Measurements from ENCODE around the gene JAKMIP2.

JAKMIP2 gene

DNA sequence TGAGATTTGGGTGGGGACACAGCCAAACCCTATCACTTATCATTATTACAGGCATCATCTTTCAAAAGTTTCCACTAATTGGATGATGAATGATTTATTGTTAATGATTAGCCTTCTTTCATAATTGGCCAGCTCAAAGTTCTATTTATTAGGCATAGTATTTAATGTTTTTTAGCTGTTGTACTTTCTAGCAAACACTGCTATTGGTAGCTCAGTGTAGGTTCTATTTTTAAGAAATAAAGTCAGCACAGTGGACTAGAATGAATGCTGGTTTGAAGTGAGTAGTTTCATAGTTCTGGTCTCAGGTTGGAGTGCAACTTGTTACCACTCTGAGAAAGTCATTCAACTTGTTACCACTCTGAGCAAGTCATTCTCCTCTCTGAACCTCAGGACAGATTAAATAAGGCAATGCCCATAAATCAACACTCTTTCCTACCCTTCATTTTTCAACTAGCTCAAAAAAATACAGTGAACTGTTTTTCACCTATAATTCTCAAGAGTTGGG lies 46.9 kb downstream of the JAKMIP2 start:
- Histone ChIP-seq H3K4me2 (ENCODE audit: low read length) (no peak overlapping the region), H3K36me3 (ENCODE audit: control insufficient read depth, insufficient read depth, low read length) (no peaks in the 10 kb centered on the region), H3K27ac (no peak overlapping the region), H3K4me3 (ENCODE audit: low read depth, low read length) (no peak overlapping the region), H3K9me3 (ENCODE audit: control insufficient read depth, low read length) (no peaks in the 10 kb centered on the region), H2AFZ (no peak overlapping the region), H3K79me2 (no peaks in the 10 kb centered on the region), H3K27me3 (ENCODE audit: control insufficient read depth, insufficient read depth, low read length) (no peaks in the 10 kb centered on the region), H3K9ac (no peak overlapping the region), H3K4me1 (no peaks in the 10 kb centered on the region)
- TF ChIP-seq, protein P1, sequence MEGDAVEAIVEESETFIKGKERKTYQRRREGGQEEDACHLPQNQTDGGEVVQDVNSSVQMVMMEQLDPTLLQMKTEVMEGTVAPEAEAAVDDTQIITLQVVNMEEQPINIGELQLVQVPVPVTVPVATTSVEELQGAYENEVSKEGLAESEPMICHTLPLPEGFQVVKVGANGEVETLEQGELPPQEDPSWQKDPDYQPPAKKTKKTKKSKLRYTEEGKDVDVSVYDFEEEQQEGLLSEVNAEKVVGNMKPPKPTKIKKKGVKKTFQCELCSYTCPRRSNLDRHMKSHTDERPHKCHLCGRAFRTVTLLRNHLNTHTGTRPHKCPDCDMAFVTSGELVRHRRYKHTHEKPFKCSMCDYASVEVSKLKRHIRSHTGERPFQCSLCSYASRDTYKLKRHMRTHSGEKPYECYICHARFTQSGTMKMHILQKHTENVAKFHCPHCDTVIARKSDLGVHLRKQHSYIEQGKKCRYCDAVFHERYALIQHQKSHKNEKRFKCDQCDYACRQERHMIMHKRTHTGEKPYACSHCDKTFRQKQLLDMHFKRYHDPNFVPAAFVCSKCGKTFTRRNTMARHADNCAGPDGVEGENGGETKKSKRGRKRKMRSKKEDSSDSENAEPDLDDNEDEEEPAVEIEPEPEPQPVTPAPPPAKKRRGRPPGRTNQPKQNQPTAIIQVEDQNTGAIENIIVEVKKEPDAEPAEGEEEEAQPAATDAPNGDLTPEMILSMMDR (IDR thresholded peaks at IDR 0.05): no peak

DNA sequence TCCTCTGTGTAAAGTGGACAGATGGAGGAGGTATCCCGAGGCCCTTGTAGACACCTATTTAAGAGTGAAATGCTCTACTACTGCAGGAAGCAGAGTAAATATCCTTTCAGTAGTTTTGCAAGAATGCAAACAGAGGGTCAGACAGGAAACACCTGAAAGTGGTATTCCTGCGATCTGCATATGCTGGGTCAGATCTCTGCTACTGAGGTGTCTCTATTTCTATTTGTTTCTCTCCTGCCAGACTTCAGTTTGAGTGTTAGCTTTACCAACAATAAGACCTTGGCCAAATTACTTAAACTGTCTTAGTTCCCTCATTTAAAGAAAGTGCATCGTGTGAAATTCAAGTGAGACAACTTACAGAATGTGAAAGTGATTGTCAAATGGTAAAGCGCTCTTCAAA lies 47.6 kb downstream of the JAKMIP2 start:
- Histone ChIP-seq H3K79me2 (no peaks in the 10 kb centered on the region), H2AFZ (no peak overlapping the region), H3K36me3 (ENCODE audit: control insufficient read depth, insufficient read depth, low read length) (no peaks in the 10 kb centered on the region), H3K4me3 (ENCODE audit: low read depth, low read length) (no peak overlapping the region), H3K27ac (no peak overlapping the region), H3K9ac (no peak overlapping the region), H3K9me3 (ENCODE audit: control insufficient read depth, low read length) (no peaks in the 10 kb centered on the region), H3K27me3 (ENCODE audit: control insufficient read depth, insufficient read depth, low read length) (no peaks in the 10 kb centered on the region), H3K4me2 (ENCODE audit: low read length) (no peak overlapping the region), H3K4me1 (no peaks in the 10 kb centered on the region)
- TF ChIP-seq, protein P1 (IDR thresholded peaks at IDR 0.05): no peak

DNA sequence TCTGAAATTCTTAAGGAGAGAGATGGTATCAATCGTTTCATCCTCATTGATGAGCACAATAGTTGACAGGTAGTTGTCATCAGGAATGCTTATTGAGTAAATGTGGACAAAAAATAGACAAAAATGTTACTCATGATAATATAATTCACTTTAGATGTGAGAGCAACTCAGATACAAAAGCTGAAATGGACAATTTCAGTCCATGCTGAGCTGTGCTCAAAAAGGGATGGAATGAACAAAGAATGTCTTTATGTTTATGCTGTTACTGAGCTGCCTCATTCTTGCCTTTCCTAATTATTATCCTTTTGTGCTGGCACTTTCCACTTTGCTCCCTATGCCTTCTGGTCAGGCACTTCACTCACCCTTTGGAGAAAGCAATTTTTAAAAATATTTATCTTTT lies 49.5 kb downstream of the JAKMIP2 start:
- no peak overlapping the region for H3K27ac ChIP-seq
- TF ChIP-seq, protein P1 (IDR thresholded peaks at IDR 0.05): no peak
- H3K79me2 ChIP-seq: no peaks in the 10 kb centered on the region
- no peaks in the 10 kb centered on the region for H3K27me3 ChIP-seq (ENCODE audit: control insufficient read depth, insufficient read depth, low read length)
- H3K9me3 ChIP-seq (ENCODE audit: control insufficient read depth, low read length): no peaks in the 10 kb centered on the region
- no peak overlapping the region for H3K4me3 ChIP-seq (ENCODE audit: low read depth, low read length)
- H3K9ac ChIP-seq: no peak overlapping the region
- H2AFZ ChIP-seq: no peak overlapping the region
- no peaks in the 10 kb centered on the region for H3K4me1 ChIP-seq
- H3K36me3 ChIP-seq (ENCODE audit: control insufficient read depth, insufficient read depth, low read length): no peaks in the 10 kb centered on the region
- H3K4me2 ChIP-seq (ENCODE audit: low read length): no peak overlapping the region

DNA sequence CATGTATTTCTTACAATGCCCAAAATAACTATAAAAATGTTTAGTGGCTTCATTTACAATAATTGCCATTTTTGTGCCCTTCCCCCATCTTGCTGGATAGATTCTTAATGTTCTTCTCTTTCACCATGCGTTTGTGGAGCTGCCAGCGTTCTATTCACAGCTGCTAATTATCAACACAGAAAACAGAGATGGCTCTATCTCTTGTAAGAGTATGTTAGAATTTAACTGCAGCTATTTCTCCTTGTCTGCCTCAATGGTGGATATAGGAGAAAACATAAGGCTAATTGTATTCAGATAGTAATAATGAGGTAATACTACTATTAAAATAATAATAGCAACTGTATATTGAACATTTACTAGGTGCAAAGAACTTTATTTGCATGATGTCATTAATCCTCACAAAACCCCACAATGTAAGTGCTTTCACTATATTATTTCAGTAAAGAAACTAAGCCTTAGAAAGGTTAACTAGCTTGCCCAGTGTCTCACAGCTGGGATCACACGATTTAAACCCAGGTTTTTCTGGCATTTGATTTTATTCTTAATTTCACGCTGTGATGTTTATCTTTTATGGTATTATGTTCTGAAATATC lies 50.1 kb downstream of the JAKMIP2 start:
- Histone ChIP-seq H3K4me3 (ENCODE audit: low read depth, low read length) (no peak overlapping the region), H3K4me1 (no peaks in the 10 kb centered on the region), H3K9ac (no peak overlapping the region), H3K36me3 (ENCODE audit: control insufficient read depth, insufficient read depth, low read length) (no peaks in the 10 kb centered on the region), H3K79me2 (no peaks in the 10 kb centered on the region), H3K27me3 (ENCODE audit: control insufficient read depth, insufficient read depth, low read length) (no peaks in the 10 kb centered on the region), H3K4me2 (ENCODE audit: low read length) (no peak overlapping the region), H3K9me3 (ENCODE audit: control insufficient read depth, low read length) (no peaks in the 10 kb centered on the region), H3K27ac (no peak overlapping the region), H2AFZ (no peak overlapping the region)
- TF ChIP-seq, protein P1 (IDR thresholded peaks at IDR 0.05): no peak
